Prostate gland (tissue), 2 donors: ENCODE data around the gene ZNF268. TPM values are rescaled to one million over a fixed set of nuclear protein-coding genes. Genes with fewer than 3 reads are reported as not detected.

Experiments used
- DNase-seq: peaks from one replicate; pipeline ENCODE4 v3.0.0-alpha.2; 2019; ENCODE audit warnings: low spot score
- H3K27ac ChIP-seq, 2 donors: fragments of 200-600 bp; sonication (generic); 2 replicates each; pipeline ENCODE4 v1.5.1; 2017 to 2019
- H3K27me3 ChIP-seq: fragments of 200-600 bp; sonication (generic); replicated peaks from 2 replicates; pipeline ENCODE4 v1.5.1; 2019; ENCODE audit not compliant: insufficient read depth
- H3K36me3 ChIP-seq, 2 donors: fragments of 200-600 bp; sonication (generic); 1 replicate in 1 of 2; 2 replicates in 1 of 2; pipeline versions ENCODE4 v1.5.1 to v1.8.1; 2017 to 2019
- H3K4me1 ChIP-seq: fragments of 200-600 bp; sonication (generic); replicated peaks from 2 replicates; pipeline ENCODE4 v1.5.1; 2019
- H3K4me3 ChIP-seq, 2 donors: fragments of 200-600 bp; sonication (generic); 2 replicates each; pipeline ENCODE4 v1.5.1; 2017 to 2019
- H3K9me3 ChIP-seq: fragments of 200-600 bp; sonication (generic); 2 replicates; pipeline ENCODE4 v1.5.1; 2017
- CTCF ChIP-seq, 4 experiments: fragments of 200-600 bp in 2 of 4; fragments of 450-650 bp in 2 of 4; sonication (generic) in 2 of 4; IDR thresholded peaks; 1 replicate in 3 of 4; 2 replicates in 1 of 4; pipeline ENCODE4 v1.5.1; 2016 to 2019; ENCODE audit warnings: antibody characterized with exemption in 4 of 4, mild to moderate bottlenecking in 2 of 4, moderate library complexity in 2 of 4
- POLR2A ChIP-seq: fragments of 450-650 bp; IDR thresholded peaks from one replicate; pipeline ENCODE4 v1.6.1; 2016; ENCODE audit warnings: antibody characterized with exemption, mild to moderate bottlenecking
- POLR2AphosphoS5 ChIP-seq: sonication (generic); formaldehyde crosslinking; IDR thresholded peaks from one replicate; pipeline ENCODE4 v1.6.1; 2017; ENCODE audit warnings: antibody characterized with exemption
- WGBS: methylation state at CpG from one replicate; pipeline ENCODE4 v1.1.5; 2018; 5-methylcytosine and 5-hydroxymethylcytosine counted together
- intact Hi-C: fragments of 100-400 bp; cut with DNase I; formaldehyde crosslinking; loops from one replicate; pipeline ENCODE4 v1.14.2; 2022
- total RNA-seq, 2 donors: library from RNA; depleted of rRNA; stranded (reverse); fragments of >200 nt; gene quantifications; one replicate each; pipeline ENCODE4 v1.1.0, GENCODE V29; 2016

The ZNF268 gene
- total RNA-seq: 10 to 100 TPM; 22.6 to 33.2 TPM

GRCh38 chr12:133181238-133181959 is at the start of gene ZNF268:
TSS of gene ZNF268 (plus strand) at chr12:133181495. CDS start at chr12:133181998, 503 bp downstream.
- H3K4me1 ChIP-seq: no peaks in the 10 kb centered on the region
- DNase-seq: peak; percentile 82
- H3K36me3 ChIP-seq: no peaks in the 10 kb centered on the region
- no peaks in the 10 kb centered on the region for H3K27me3 ChIP-seq
- peak within 1 kb of the TSS; percentile 36 to 38 for H3K27ac ChIP-seq
- H3K4me3 ChIP-seq: peak within 1 kb of the TSS; percentile 69 to 71
- TF ChIP-seq POLR2A: no peak
- peak; percentile 65 to 88 (median 84) for TF ChIP-seq CTCF (IDR thresholded peaks at IDR 0.05)
- peak; percentile 98 for TF ChIP-seq POLR2AphosphoS5
- intact Hi-C loops: loop anchor here (2.0 kb wide), 1 partner anchor 51 kb away; the partner anchor contains the start of genes ZNF10 and ZNF891
- no peaks in the 10 kb centered on the region for H3K9me3 ChIP-seq
- 2% methylated on average over 38 of the region's 40 CpGs for WGBS

GRCh38 chr12:133135747-133136146 is 45.5 kb upstream of the ZNF268 start:
- intact Hi-C loops: no loop called here
- peaks cover 4% of the 10 kb centered on the region in 2 donors for H3K36me3 ChIP-seq
- TF ChIP-seq POLR2AphosphoS5: no peak
- TF ChIP-seq CTCF (IDR thresholded peaks at IDR 0.05): no peak
- TF ChIP-seq POLR2A: no peak
- no peak overlapping the region for H3K27ac ChIP-seq
- no peak overlapping the region for H3K4me3 ChIP-seq
- no peaks in the 10 kb centered on the region for H3K9me3 ChIP-seq
- H3K4me1 ChIP-seq: no peaks in the 10 kb centered on the region
- H3K27me3 ChIP-seq: no peaks in the 10 kb centered on the region
- 100% methylated on average over 2 of the region's 2 CpGs for WGBS
- DNase-seq: no peak

- Histone ChIP-seq H3K36me3 (peaks cover 2 to 13% of the 10 kb centered on the region in 2 donors), H3K4me3 (no peak overlapping the region), H3K4me1 (no peaks in the 10 kb centered on the region), H3K27ac (no peak overlapping the region), H3K9me3 (no peaks in the 10 kb centered on the region), H3K27me3 (no peaks in the 10 kb centered on the region)
- TF ChIP-seq POLR2A: no peak
- no peak for TF ChIP-seq CTCF (IDR thresholded peaks at IDR 0.05)
- TF ChIP-seq POLR2AphosphoS5: no peak
- WGBS: 98% methylated on average over 2 of the region's 2 CpGs
- intact Hi-C loops: no loop called here
- no peak for DNase-seq
Observed at GRCh38 chr12:133145981-133146380, 35.3 kb upstream of the ZNF268 start.

GRCh38 chr12:133156125-133156690 is 25.1 kb upstream of the ZNF268 start:
- no peak for DNase-seq
- peaks cover 6% of the 10 kb centered on the region for H3K9me3 ChIP-seq
- 91% methylated on average over 2 of the region's 2 CpGs for WGBS
- intact Hi-C loops: no loop called here
- H3K27me3 ChIP-seq: no peaks in the 10 kb centered on the region
- no peak overlapping the region for H3K27ac ChIP-seq
- H3K4me1 ChIP-seq: no peaks in the 10 kb centered on the region
- no peak overlapping the region for H3K4me3 ChIP-seq
- no peak for TF ChIP-seq CTCF (IDR thresholded peaks at IDR 0.05)
- TF ChIP-seq POLR2AphosphoS5: no peak
- TF ChIP-seq POLR2A: no peak
- H3K36me3 ChIP-seq: peaks cover 30 to 39% of the 10 kb centered on the region in 2 donors

- intact Hi-C loops: no loop called here
- Histone ChIP-seq H3K27me3 (no peaks in the 10 kb centered on the region), H3K9me3 (no peaks in the 10 kb centered on the region), H3K4me1 (no peaks in the 10 kb centered on the region), H3K27ac (no peak overlapping the region), H3K36me3 (no peaks in the 10 kb centered on the region), H3K4me3 (no peak overlapping the region)
- no peak for DNase-seq
- WGBS: 87% methylated on average over 3 of the region's 3 CpGs
- TF ChIP-seq POLR2A (no peak), CTCF (IDR thresholded peaks at IDR 0.05) (no peak), POLR2AphosphoS5 (no peak)
Observed at GRCh38 chr12:133165776-133166175, 15.5 kb upstream of the ZNF268 start.
